Neural progenitor cell (in vitro differentiated cells): Measurements from ENCODE around the gene BCL6B. TPM values are rescaled to one million over a fixed set of nuclear protein-coding genes. Genes with fewer than 3 reads are reported as not detected.

Experiments
- DNase-seq: peaks from one replicate; pipeline ENCODE4 v3.0.0-alpha.2; 2016; ENCODE audit warnings: low spot score
- H2AFZ ChIP-seq: fragments of 200-600 bp; sonication (generic); replicated peaks from 2 replicates; pipeline ENCODE4 v1.6.1; 2016; ENCODE audit warnings: antibody characterized with exemption
- H3F3A ChIP-seq: fragments of 200-600 bp; sonication (generic); 2 replicates; pipeline ENCODE4 v1.6.1; 2016; ENCODE audit warnings: antibody characterized with exemption, low read depth
- H3K27ac ChIP-seq: fragments of 200-600 bp; sonication (generic); 2 replicates; pipeline ENCODE4 v1.5.1; 2016; ENCODE audit warnings: mild to moderate bottlenecking
- H3K27me3 ChIP-seq: fragments of 200-600 bp; sonication (generic); 2 replicates; pipeline ENCODE4 v1.6.1; 2016; ENCODE audit warnings: mild to moderate bottlenecking, moderate library complexity
- H3K36me3 ChIP-seq: fragments of 200-600 bp; sonication (generic); 2 replicates; pipeline ENCODE4 v1.5.1; 2016
- H3K4me1 ChIP-seq: fragments of 200-600 bp; sonication (generic); 2 replicates; pipeline ENCODE4 v1.6.1; 2016; ENCODE audit warnings: mixed run types
- H3K4me2 ChIP-seq: fragments of 200-600 bp; sonication (generic); 2 replicates; pipeline ENCODE4 v1.6.1; 2016
- H3K4me3 ChIP-seq: fragments of 200-600 bp; sonication (generic); 2 replicates; pipeline ENCODE4 v1.5.1; 2016
- H3K79me2 ChIP-seq: fragments of 200-600 bp; sonication (generic); 2 replicates; pipeline ENCODE4 v1.6.1; 2016; ENCODE audit warnings: low read depth
- H3K9ac ChIP-seq: fragments of 200-600 bp; sonication (generic); 2 replicates; pipeline ENCODE4 v1.6.1; 2016
- H3K9me3 ChIP-seq: fragments of 200-600 bp; sonication (generic); 2 replicates; pipeline ENCODE4 v1.5.1; 2016; ENCODE audit warnings: low read depth
- H4K20me1 ChIP-seq: fragments of 200-600 bp; sonication (generic); 2 replicates; pipeline ENCODE4 v1.6.1; 2016; ENCODE audit warnings: low read depth
- H3K27ac Mint-ChIP-seq: 3 replicates; pipeline ENCODE4 v1.8.0; 2021; ENCODE audit warnings: mixed read lengths
- H3K27me3 Mint-ChIP-seq: 2 replicates; pipeline ENCODE4 v1.8.0; 2022; ENCODE audit warnings: low read depth, mild to moderate bottlenecking, inconsistent platforms, moderate library complexity, mixed read lengths; ENCODE audit not compliant: insufficient read depth
- H3K36me3 Mint-ChIP-seq: 3 replicates; pipeline ENCODE4 v1.8.0; 2021; ENCODE audit warnings: mixed read lengths
- H3K4me1 Mint-ChIP-seq: 3 replicates; pipeline ENCODE4 v1.8.0; 2021; ENCODE audit warnings: mixed read lengths
- H3K4me3 Mint-ChIP-seq: 3 replicates; pipeline ENCODE4 v1.8.0; 2021; ENCODE audit warnings: mild to moderate bottlenecking, moderate library complexity, mixed read lengths
- H3K9me3 Mint-ChIP-seq: 3 replicates; pipeline ENCODE4 v1.8.0; 2020; ENCODE audit warnings: mixed read lengths
- CTCF ChIP-seq: fragments of 200-600 bp; sonication (generic); IDR thresholded peaks from 2 replicates; pipeline ENCODE4 v1.5.1; 2017; ENCODE audit warnings: antibody characterized with exemption, mild to moderate bottlenecking
- EZH2 ChIP-seq: fragments of 200-600 bp; sonication (generic); IDR thresholded peaks from 2 replicates; pipeline ENCODE4 v1.6.1; 2017; ENCODE audit warnings: antibody characterized with exemption, mild to moderate bottlenecking, moderate library complexity
- EZH2phosphoT487 ChIP-seq: fragments of 200-600 bp; sonication (generic); IDR thresholded peaks from 2 replicates; pipeline ENCODE4 v1.6.1; 2017; ENCODE audit warnings: antibody characterized with exemption
- total RNA-seq: library from RNA; depleted of rRNA; stranded (reverse); fragments of >200 nt; gene quantifications from 2 replicates; pipeline ENCODE4 v1.2.3, GENCODE V29; 2015; ENCODE audit warnings: low replicate concordance

The BCL6B gene
- total RNA-seq, 1 donor from 2014 or later: 3.8 TPM

GRCh38 chr17:7010523-7010922 is 12.3 kb upstream of the BCL6B start:
- no peak for DNase-seq
- H3K9ac ChIP-seq: no peak overlapping the region
- H3K4me2 ChIP-seq: no peak overlapping the region
- peaks cover 18% of the 10 kb centered on the region for H3K4me1 ChIP-seq
- H2AFZ ChIP-seq: no peak overlapping the region
- peaks cover 22% of the 10 kb centered on the region for H3F3A ChIP-seq
- H3K36me3 ChIP-seq: no peaks in the 10 kb centered on the region
- peaks cover 42% of the 10 kb centered on the region for H3K79me2 ChIP-seq
- H4K20me1 ChIP-seq: no peaks in the 10 kb centered on the region
- no peaks in the 10 kb centered on the region for H3K27me3 ChIP-seq
- H3K9me3 ChIP-seq: no peaks in the 10 kb centered on the region
- H3K4me1 Mint-ChIP-seq: peaks cover 39% of the 10 kb centered on the region
- no peak for TF ChIP-seq EZH2phosphoT487
- no peak for TF ChIP-seq EZH2
- TF ChIP-seq CTCF: no peak
- no peak overlapping the region for H3K4me3 ChIP-seq
- H3K9me3 Mint-ChIP-seq: no peaks in the 10 kb centered on the region
- H3K27ac ChIP-seq: no peak overlapping the region
- H3K27ac Mint-ChIP-seq: no peak overlapping the region
- H3K27me3 Mint-ChIP-seq: peaks cover 9% of the 10 kb centered on the region
- H3K36me3 Mint-ChIP-seq: no peaks in the 10 kb centered on the region
- H3K4me3 Mint-ChIP-seq: peak overlapping the region; percentile 64

- Mint-ChIP-seq H3K4me1 (peaks cover 48% of the 10 kb centered on the region), H3K27me3 (peaks cover 9% of the 10 kb centered on the region), H3K4me3 (peak overlapping the region; percentile 98), H3K9me3 (no peaks in the 10 kb centered on the region), H3K27ac (no peak overlapping the region), H3K36me3 (no peaks in the 10 kb centered on the region)
- Histone ChIP-seq H3K4me3 (peak overlapping the region; percentile 100), H3K9ac (peak overlapping the region; percentile 99), H4K20me1 (no peaks in the 10 kb centered on the region), H3K27me3 (no peaks in the 10 kb centered on the region), H2AFZ (no peak overlapping the region), H3K36me3 (no peaks in the 10 kb centered on the region), H3K27ac (no peak overlapping the region), H3K79me2 (peaks cover 42% of the 10 kb centered on the region), H3K9me3 (no peaks in the 10 kb centered on the region), H3K4me2 (peak overlapping the region; percentile 99), H3F3A (peaks cover 25% of the 10 kb centered on the region), H3K4me1 (peaks cover 18% of the 10 kb centered on the region)
- TF ChIP-seq EZH2 (no peak), CTCF (no peak), EZH2phosphoT487 (no peak)
- DNase-seq: no peak
Observed at GRCh38 chr17:7011415-7011814, 11.4 kb upstream of the BCL6B start.

- Histone ChIP-seq H3K27me3 (no peaks in the 10 kb centered on the region), H3K36me3 (no peaks in the 10 kb centered on the region), H3K4me2 (peak overlapping the region; percentile 99), H3K9me3 (no peaks in the 10 kb centered on the region), H3K4me1 (peaks cover 18% of the 10 kb centered on the region), H3K79me2 (peaks cover 42% of the 10 kb centered on the region), H3K27ac (no peak overlapping the region), H3K9ac (peak overlapping the region; percentile 99), H4K20me1 (no peaks in the 10 kb centered on the region), H3F3A (peaks cover 25% of the 10 kb centered on the region), H3K4me3 (peak overlapping the region; percentile 100), H2AFZ (peak overlapping the region; percentile 99)
- H3K4me1 Mint-ChIP-seq: peaks cover 52% of the 10 kb centered on the region
- H3K27ac Mint-ChIP-seq: peak overlapping the region; percentile 100
- H3K4me3 Mint-ChIP-seq: peak overlapping the region; percentile 98
- H3K9me3 Mint-ChIP-seq: no peaks in the 10 kb centered on the region
- TF ChIP-seq EZH2phosphoT487 (no peak), CTCF (no peak), EZH2 (no peak)
- H3K27me3 Mint-ChIP-seq: peaks cover 8% of the 10 kb centered on the region
- no peaks in the 10 kb centered on the region for H3K36me3 Mint-ChIP-seq
- no peak for DNase-seq
Observed at GRCh38 chr17:7011942-7012254, 11.0 kb upstream of the BCL6B start.
